CD14-positive monocyte (primary cell): ENCODE results near the gene PTOV1. TPM values are rescaled to one million over a fixed set of nuclear protein-coding genes. Genes with fewer than 3 reads are reported as not detected.

ENCODE experiments used
- DNase-seq, 3 donors: peaks; one replicate each; pipeline ENCODE4 v3.0.0-alpha.2; 2011 to 2022
- H2AFZ ChIP-seq: 2 replicates; pipeline ENCODE4 v1.6.0; 2012; ENCODE audit warnings: mild to moderate bottlenecking, low read depth, low read length, inconsistent platforms; ENCODE audit not compliant: insufficient read depth, poor library complexity, severe bottlenecking
- H3K27ac ChIP-seq, 2 donors: 1 replicate in 1 of 2; 2 replicates in 1 of 2; pipeline ENCODE4 v1.5.1; 2012 to 2013; ENCODE audit warnings: low read length in 2 of 2, control low read depth in 1 of 2, inconsistent platforms in 1 of 2, low read depth in 1 of 2, mild to moderate bottlenecking in 1 of 2
- H3K27me3 ChIP-seq, 2 donors: one replicate each; pipeline versions ENCODE4 v1.6.0 to v1.6.1; 2011 to 2013; ENCODE audit warnings: low read length in 2 of 2; ENCODE audit not compliant: control insufficient read depth in 2 of 2, insufficient read depth in 2 of 2
- H3K36me3 ChIP-seq, 2 donors: replicated peaks in 1 of 2; 1 replicate in 1 of 2; 2 replicates in 1 of 2; pipeline versions ENCODE4 v1.5.1 to v1.6.1; 2012 to 2013; ENCODE audit warnings: low read length in 2 of 2, control low read depth in 1 of 2, inconsistent platforms in 1 of 2, mild to moderate bottlenecking in 1 of 2; ENCODE audit not compliant: insufficient read depth in 2 of 2, control insufficient read depth in 1 of 2
- H3K4me1 ChIP-seq, 2 donors: 1 replicate in 1 of 2; 2 replicates in 1 of 2; pipeline versions ENCODE4 v1.5.1 to v1.6.1; 2012 to 2013; ENCODE audit warnings: low read length in 2 of 2, control low read depth in 1 of 2, inconsistent platforms in 1 of 2, mild to moderate bottlenecking in 1 of 2, moderate library complexity in 1 of 2; ENCODE audit not compliant: insufficient read depth in 2 of 2, control insufficient read depth in 1 of 2
- H3K4me2 ChIP-seq: replicated peaks from 2 replicates; pipeline ENCODE3; 2012; ENCODE audit warnings: low read length, moderate library complexity, mild to moderate bottlenecking; ENCODE audit not compliant: poor library complexity, severe bottlenecking; ENCODE audit errors: extremely low read depth
- H3K4me3 ChIP-seq, 3 experiments: fragments of 200-600 bp in 1 of 3; sonication (generic) in 1 of 3; replicated peaks in 1 of 3; 1 replicate in 2 of 3; 2 replicates in 1 of 3; pipeline ENCODE4 v1.5.1; 2011 to 2013; ENCODE audit warnings: low read length in 3 of 3, mild to moderate bottlenecking in 3 of 3, control low read depth in 2 of 3, low read depth in 2 of 3, inconsistent platforms in 1 of 3, moderate library complexity in 1 of 3
- H3K79me2 ChIP-seq: 2 replicates; pipeline ENCODE4 v1.6.0; 2012; ENCODE audit warnings: mild to moderate bottlenecking, control low read depth, inconsistent platforms, low read length, moderate library complexity; ENCODE audit not compliant: insufficient read depth
- H3K9ac ChIP-seq: 2 replicates; pipeline ENCODE4 v1.6.0; 2017; ENCODE audit warnings: low read length, mild to moderate bottlenecking; ENCODE audit not compliant: insufficient read depth, poor library complexity, severe bottlenecking
- H3K9me3 ChIP-seq, 2 donors: replicated peaks in 1 of 2; 1 replicate in 1 of 2; 2 replicates in 1 of 2; pipeline versions ENCODE4 v1.5.1 to v1.6.1; 2012 to 2013; ENCODE audit warnings: low read length in 2 of 2, control low read depth in 1 of 2; ENCODE audit not compliant: control insufficient read depth in 1 of 2, insufficient read depth in 1 of 2
- H4K20me1 ChIP-seq: 2 replicates; pipeline ENCODE4 v1.6.0; 2012; ENCODE audit warnings: mild to moderate bottlenecking, low read length, control low read depth, moderate library complexity; ENCODE audit not compliant: insufficient read depth
- H3K27ac Mint-ChIP-seq, 7 donors: one replicate each; pipeline ENCODE4 v1.8.0; 2020; ENCODE audit warnings: mild to moderate bottlenecking in 7 of 7, mixed read lengths in 7 of 7, moderate library complexity in 6 of 7, inconsistent platforms in 2 of 7
- H3K27me3 Mint-ChIP-seq, 3 donors: one replicate each; pipeline ENCODE4 v1.8.0; 2021 to 2022; ENCODE audit warnings: low read depth in 3 of 3, mild to moderate bottlenecking in 3 of 3, mixed read lengths in 3 of 3, moderate library complexity in 3 of 3, inconsistent platforms in 1 of 3
- H3K36me3 Mint-ChIP-seq, 2 donors: one replicate each; pipeline ENCODE4 v1.8.0; 2020; ENCODE audit warnings: mixed read lengths in 2 of 2, inconsistent platforms in 1 of 2, mild to moderate bottlenecking in 1 of 2
- H3K4me1 Mint-ChIP-seq: one replicate; pipeline ENCODE4 v1.8.0; 2020; ENCODE audit warnings: mild to moderate bottlenecking, mixed read lengths
- H3K4me3 Mint-ChIP-seq, 2 donors: one replicate each; pipeline ENCODE4 v1.8.0; 2020; ENCODE audit warnings: mild to moderate bottlenecking in 2 of 2, mixed read lengths in 2 of 2, moderate library complexity in 1 of 2
- H3K9me3 Mint-ChIP-seq, 7 donors: one replicate each; pipeline ENCODE4 v1.8.0; 2020 to 2022; ENCODE audit warnings: mixed read lengths in 7 of 7, mild to moderate bottlenecking in 6 of 7, moderate library complexity in 6 of 7, inconsistent platforms in 2 of 7
- WGBS: methylation state at CpG from one replicate; pipeline ENCODE4 v1.1.5; 2013; ENCODE audit warnings: missing lambda C conversion rate; ENCODE audit not compliant: insufficient coverage; 5-methylcytosine and 5-hydroxymethylcytosine counted together
- intact Hi-C, 2 donors: fragments of 100-400 bp; cut with micrococcal nuclease; formaldehyde crosslinking; loops; one replicate each; pipeline versions ENCODE4 v1.15.0 to v1.15.1; 2023
- polyA plus RNA-seq, 3 donors: library from polyadenylated mRNA; depleted of rRNA in 1 of 3; unstranded in 2 of 3; stranded (reverse) in 1 of 3; fragments of 300-500 nt in 2 of 3; fragments of >200 nt in 1 of 3; fragmentation: Illumina TruSeq in 2 of 3; gene quantifications; 1 replicate in 2 of 3; 2 replicates in 1 of 3; pipeline ENCODE4 v1.2.3, GENCODE V29; 2012 to 2021
- TF ChIP-seq, protein P1 (sequence below): fragments of 200-600 bp; IDR thresholded peaks from one replicate; pipeline ENCODE4 v1.8.0; 2022; ENCODE audit warnings: antibody characterized with exemption, mild to moderate bottlenecking

PTOV1 gene
- polyA plus RNA-seq, 3 donors: 18.3 to 67.9 (median 31.2) TPM

DNA sequence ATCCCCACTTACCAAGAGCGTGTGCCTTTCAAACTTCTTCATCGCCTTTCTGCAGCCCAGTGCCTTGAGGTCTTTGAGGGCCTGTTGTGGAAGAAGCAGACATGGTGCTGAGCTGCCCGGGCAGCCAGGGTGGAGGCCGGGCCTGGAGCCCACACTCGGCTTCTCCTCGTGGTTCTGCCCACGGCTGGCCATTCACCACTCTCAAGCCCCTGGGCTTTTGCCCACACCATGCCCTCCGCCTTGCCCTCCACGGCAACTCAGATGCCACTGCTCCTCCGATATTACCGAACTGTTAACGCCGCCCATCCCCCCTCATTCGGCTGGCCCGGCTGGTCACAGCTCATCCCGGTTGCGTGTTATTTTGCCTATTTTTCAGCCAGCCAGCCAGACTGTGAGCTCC is 40.4 kb downstream of the PTOV1 start:
- Histone ChIP-seq H3K4me1 (peaks cover 29 to 31% of the 10 kb centered on the region in 2 donors), H3K9ac (no peak overlapping the region), H3K4me3 (no peak overlapping the region), H3K27me3 (peaks cover 0 to 9% of the 10 kb centered on the region in 2 donors), H3K79me2 (no peaks in the 10 kb centered on the region), H2AFZ (no peak overlapping the region), H4K20me1 (peaks cover 15% of the 10 kb centered on the region), H3K9me3 (no peaks in the 10 kb centered on the region), H3K36me3 (no peaks in the 10 kb centered on the region), H3K4me2 (no peak overlapping the region), H3K27ac (no peak overlapping the region)
- Mint-ChIP-seq H3K4me1 (peaks cover 35% of the 10 kb centered on the region), H3K9me3 (peaks cover 0 to 7% (median 0%) of the 10 kb centered on the region in 7 donors), H3K4me3 (peak overlapping the region in 1 of 2 donors; percentile 43), H3K36me3 (peaks cover 19 to 28% of the 10 kb centered on the region in 2 donors), H3K27me3 (peaks cover 22 to 48% (median 30%) of the 10 kb centered on the region in 3 donors), H3K27ac (peak overlapping the region in 1 of 7 donors; percentile 10)
- intact Hi-C loops: no loop called here
- 95% methylated on average over 17 of the region's 17 CpGs for WGBS
- no peak for DNase-seq
- TF ChIP-seq, protein P1, sequence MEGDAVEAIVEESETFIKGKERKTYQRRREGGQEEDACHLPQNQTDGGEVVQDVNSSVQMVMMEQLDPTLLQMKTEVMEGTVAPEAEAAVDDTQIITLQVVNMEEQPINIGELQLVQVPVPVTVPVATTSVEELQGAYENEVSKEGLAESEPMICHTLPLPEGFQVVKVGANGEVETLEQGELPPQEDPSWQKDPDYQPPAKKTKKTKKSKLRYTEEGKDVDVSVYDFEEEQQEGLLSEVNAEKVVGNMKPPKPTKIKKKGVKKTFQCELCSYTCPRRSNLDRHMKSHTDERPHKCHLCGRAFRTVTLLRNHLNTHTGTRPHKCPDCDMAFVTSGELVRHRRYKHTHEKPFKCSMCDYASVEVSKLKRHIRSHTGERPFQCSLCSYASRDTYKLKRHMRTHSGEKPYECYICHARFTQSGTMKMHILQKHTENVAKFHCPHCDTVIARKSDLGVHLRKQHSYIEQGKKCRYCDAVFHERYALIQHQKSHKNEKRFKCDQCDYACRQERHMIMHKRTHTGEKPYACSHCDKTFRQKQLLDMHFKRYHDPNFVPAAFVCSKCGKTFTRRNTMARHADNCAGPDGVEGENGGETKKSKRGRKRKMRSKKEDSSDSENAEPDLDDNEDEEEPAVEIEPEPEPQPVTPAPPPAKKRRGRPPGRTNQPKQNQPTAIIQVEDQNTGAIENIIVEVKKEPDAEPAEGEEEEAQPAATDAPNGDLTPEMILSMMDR: no peak

DNA sequence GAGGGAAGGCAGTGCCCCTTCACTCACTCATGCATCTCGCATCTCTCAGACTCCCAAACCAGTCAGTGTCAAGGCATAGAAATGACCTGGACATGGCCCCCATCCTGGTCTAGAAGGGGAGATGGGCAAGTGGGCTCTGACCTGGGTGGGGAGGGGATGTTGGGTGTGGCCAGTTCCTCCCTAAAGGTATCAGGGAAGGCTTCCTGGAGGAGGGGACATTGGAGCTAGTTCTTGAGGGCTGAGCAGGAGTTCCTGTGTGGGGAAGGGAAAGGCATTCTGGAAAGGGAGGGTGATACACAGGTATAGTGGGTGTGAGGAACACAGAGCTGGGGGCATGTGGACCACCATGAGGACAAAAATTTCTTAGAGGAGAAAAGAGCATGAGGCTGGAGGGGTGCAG is 41.8 kb downstream of the PTOV1 start:
- peaks cover 41 to 44% of the 10 kb centered on the region in 2 donors for H3K4me1 ChIP-seq
- H3K4me3 ChIP-seq: no peak overlapping the region
- DNase-seq: no peak
- peaks cover 0 to 9% of the 10 kb centered on the region in 2 donors for H3K27me3 ChIP-seq
- H3K79me2 ChIP-seq: no peaks in the 10 kb centered on the region
- H3K27me3 Mint-ChIP-seq: peaks cover 22 to 48% (median 32%) of the 10 kb centered on the region in 3 donors
- no peak overlapping the region for H3K4me2 ChIP-seq
- no peaks in the 10 kb centered on the region for H3K9me3 ChIP-seq
- no peaks in the 10 kb centered on the region for H3K36me3 ChIP-seq
- WGBS: no CpG with 5 or more reads among the region's 1 CpG
- peak overlapping the region in 4 of 7 donors; percentile 5 to 74 (median 32) for H3K27ac Mint-ChIP-seq
- peaks cover 0 to 7% (median 0%) of the 10 kb centered on the region in 7 donors for H3K9me3 Mint-ChIP-seq
- intact Hi-C loops: no loop called here
- H2AFZ ChIP-seq: no peak overlapping the region
- H3K27ac ChIP-seq: no peak overlapping the region
- H3K4me1 Mint-ChIP-seq: peaks cover 48% of the 10 kb centered on the region
- H3K4me3 Mint-ChIP-seq: peak overlapping the region in 1 of 2 donors; percentile 43
- H3K36me3 Mint-ChIP-seq: peaks cover 16 to 26% of the 10 kb centered on the region in 2 donors
- TF ChIP-seq, protein P1: no peak
- H4K20me1 ChIP-seq: peaks cover 15% of the 10 kb centered on the region
- no peak overlapping the region for H3K9ac ChIP-seq
